ENCODE measurements around the gene AHNAK2.

DNA sequence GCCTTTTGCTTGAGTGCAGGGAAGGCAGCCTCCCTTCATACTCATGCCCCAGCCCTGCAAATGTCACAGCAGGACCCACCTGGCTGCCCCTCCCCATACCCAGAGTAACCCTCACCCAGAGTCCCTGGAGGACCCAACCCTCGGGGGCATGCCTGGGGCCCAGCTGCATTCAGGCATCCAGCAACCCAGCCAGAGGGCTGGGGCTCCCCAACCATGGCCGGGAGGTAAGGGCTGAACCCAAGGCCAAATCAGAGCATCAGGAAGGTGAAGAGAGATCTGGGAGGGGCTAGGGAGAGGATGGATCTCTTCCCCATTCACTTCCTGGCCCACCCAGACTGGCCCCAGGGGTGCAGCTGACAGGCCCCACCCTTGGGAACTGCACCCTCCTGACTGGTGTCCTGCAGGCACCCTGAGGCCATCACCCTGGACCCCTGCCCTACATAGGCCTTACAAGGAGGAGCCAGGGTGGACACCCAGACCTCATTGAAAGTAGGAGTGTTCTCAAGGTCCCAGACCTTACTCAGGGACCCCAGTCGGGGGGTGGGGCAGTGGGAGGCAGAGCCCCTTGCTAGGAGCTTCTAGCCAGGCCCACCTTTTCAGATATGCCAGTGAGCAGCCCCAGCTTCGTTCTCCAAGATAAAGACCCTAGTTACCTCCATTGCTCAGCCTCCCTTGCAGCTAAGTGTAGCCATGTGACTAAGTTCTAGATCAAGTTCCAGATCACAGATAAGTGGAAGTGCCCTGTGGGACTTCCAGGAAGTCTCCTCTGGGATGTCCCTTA is 54.3 kb downstream of the AHNAK2 start:
- no peak for TF ChIP-seq POLR2A (IDR thresholded peaks at IDR 0.05)
- TF ChIP-seq, protein P1, sequence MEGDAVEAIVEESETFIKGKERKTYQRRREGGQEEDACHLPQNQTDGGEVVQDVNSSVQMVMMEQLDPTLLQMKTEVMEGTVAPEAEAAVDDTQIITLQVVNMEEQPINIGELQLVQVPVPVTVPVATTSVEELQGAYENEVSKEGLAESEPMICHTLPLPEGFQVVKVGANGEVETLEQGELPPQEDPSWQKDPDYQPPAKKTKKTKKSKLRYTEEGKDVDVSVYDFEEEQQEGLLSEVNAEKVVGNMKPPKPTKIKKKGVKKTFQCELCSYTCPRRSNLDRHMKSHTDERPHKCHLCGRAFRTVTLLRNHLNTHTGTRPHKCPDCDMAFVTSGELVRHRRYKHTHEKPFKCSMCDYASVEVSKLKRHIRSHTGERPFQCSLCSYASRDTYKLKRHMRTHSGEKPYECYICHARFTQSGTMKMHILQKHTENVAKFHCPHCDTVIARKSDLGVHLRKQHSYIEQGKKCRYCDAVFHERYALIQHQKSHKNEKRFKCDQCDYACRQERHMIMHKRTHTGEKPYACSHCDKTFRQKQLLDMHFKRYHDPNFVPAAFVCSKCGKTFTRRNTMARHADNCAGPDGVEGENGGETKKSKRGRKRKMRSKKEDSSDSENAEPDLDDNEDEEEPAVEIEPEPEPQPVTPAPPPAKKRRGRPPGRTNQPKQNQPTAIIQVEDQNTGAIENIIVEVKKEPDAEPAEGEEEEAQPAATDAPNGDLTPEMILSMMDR (IDR thresholded peaks at IDR 0.05) = no peak
